BLaER1 treated with 17β-estradiol and CSF1 and Interleukin-3, amounts not matched to agents 10 nM and 100 nM (cell line): ENCODE results near the gene MRTFA.

Experiments
- H3K27ac ChIP-seq, 11 experiments: shearing (Covaris generic); formaldehyde crosslinking; 2 replicates each; pipeline ENCODE4 v1.8.1; 2022
- H3K27me3 ChIP-seq, 11 experiments: shearing (Covaris generic); formaldehyde crosslinking; 2 replicates each; pipeline ENCODE4 v1.8.1; 2022
- H3K36me3 ChIP-seq, 11 experiments: shearing (Covaris generic); formaldehyde crosslinking; 2 replicates each; pipeline ENCODE4 v1.8.1; 2022
- H3K4me1 ChIP-seq, 10 experiments: shearing (Covaris generic); formaldehyde crosslinking; 2 replicates each; pipeline ENCODE4 v1.8.1; 2022
- H3K4me2 ChIP-seq, 11 experiments: shearing (Covaris generic); formaldehyde crosslinking; 2 replicates each; pipeline ENCODE4 v1.8.1; 2022
- H3K4me3 ChIP-seq, 10 experiments: shearing (Covaris generic); formaldehyde crosslinking; 2 replicates each; pipeline ENCODE4 v1.8.1; 2022
- H3K9ac ChIP-seq, 11 experiments: shearing (Covaris generic); formaldehyde crosslinking; 2 replicates each; pipeline ENCODE4 v1.8.1; 2022
- H3K9me3 ChIP-seq, 11 experiments: shearing (Covaris generic); formaldehyde crosslinking; replicated peaks in 1 of 11; 2 replicates each; pipeline ENCODE4 v1.8.1; 2022
- H4K20me1 ChIP-seq, 11 experiments: shearing (Covaris generic); formaldehyde crosslinking; 2 replicates each; pipeline ENCODE4 v1.8.1; 2022
- Cebpa-rat ChIP-seq, 11 experiments: shearing (Covaris generic); IDR thresholded peaks; 2 replicates each; pipeline ENCODE4 v1.8.1; 2022

The MRTFA gene

GRCh38 chr22:40451210-40451609 is 185.3 kb downstream of the MRTFA start:
- Histone ChIP-seq H3K4me3 (no peak overlapping the region), H3K36me3 (peaks cover 41 to 93% (median 81%) of the 10 kb centered on the region in 11 experiments), H3K27me3 (no peaks in the 10 kb centered on the region), H3K4me2 (peak overlapping the region in 5 of 11 experiments; percentile 1 to 51 (median 46); a peak in 5 of 22 replicates), H4K20me1 (peaks cover 0 to 100% (median 95%) of the 10 kb centered on the region in 11 experiments; a peak in 20 of 22 replicates), H3K4me1 (peaks cover 3 to 73% (median 30%) of the 10 kb centered on the region in 10 experiments; a peak in 19 of 20 replicates), H3K9ac (no peak overlapping the region), H3K9me3 (no peaks in the 10 kb centered on the region; a peak in 3 of 22 replicates), H3K27ac (no peak overlapping the region)
- no peak for TF ChIP-seq Cebpa-rat (IDR thresholded peaks at IDR 0.05)

DNA sequence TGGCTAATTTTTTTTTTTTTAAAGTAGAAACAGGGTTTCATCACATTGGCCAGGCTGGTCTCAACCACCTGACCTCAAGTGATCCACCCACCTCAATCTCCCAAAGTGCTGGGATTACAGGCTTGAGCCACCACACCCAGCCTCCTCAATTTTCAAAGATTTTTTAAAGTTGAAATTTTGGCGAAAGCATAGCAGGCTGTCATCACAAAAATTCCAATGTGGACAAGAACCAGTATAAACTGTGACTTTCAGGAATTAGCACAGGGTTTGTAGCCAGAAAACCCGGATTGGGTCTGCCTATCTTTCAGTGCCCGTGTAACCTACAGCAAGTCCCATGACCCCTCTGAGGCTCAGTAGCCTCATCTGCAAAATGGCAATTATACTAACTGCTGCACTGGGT is 185.9 kb downstream of the MRTFA start:
- Histone ChIP-seq H3K9me3 (peaks cover 0 to under 1% (median 0%) of the 10 kb centered on the region in 11 experiments; a peak in 5 of 22 replicates), H4K20me1 (peaks cover 0 to 100% (median 94%) of the 10 kb centered on the region in 11 experiments; a peak in 20 of 22 replicates), H3K27me3 (no peaks in the 10 kb centered on the region), H3K4me3 (no peak overlapping the region), H3K4me2 (peak overlapping the region in 3 of 11 experiments; percentile 46 to 55 (median 51); a peak in 2 of 22 replicates), H3K9ac (no peak overlapping the region), H3K27ac (no peak overlapping the region), H3K36me3 (peaks cover 36 to 93% (median 80%) of the 10 kb centered on the region in 11 experiments), H3K4me1 (peaks cover 0 to 74% (median 29%) of the 10 kb centered on the region in 10 experiments; a peak in 18 of 20 replicates)
- TF ChIP-seq Cebpa-rat (IDR thresholded peaks at IDR 0.05): no peak

DNA sequence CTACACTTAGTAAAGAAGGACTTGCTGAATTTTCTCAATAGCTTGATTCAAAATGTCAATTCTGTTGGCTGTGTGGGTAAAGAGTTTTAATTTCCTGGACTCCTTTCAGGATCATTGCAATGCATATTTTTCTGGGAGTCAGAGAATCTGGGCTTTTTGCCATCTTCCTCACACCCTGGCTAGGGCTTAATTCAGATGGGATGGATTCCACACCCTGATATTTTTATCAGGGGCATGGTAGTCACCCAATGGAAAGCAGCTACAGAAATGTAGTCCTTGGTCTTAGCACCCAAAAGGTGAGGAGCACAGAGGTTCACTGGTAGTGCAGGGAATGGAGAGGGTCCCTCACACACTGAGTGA is 186.9 kb downstream of the MRTFA start:
- Histone ChIP-seq H3K36me3 (peaks cover 34 to 92% (median 80%) of the 10 kb centered on the region in 11 experiments), H3K9ac (no peak overlapping the region), H3K4me1 (peaks cover 0 to 84% (median 30%) of the 10 kb centered on the region in 10 experiments; a peak in 18 of 20 replicates), H3K27ac (no peak overlapping the region), H3K4me2 (peak overlapping the region in 2 of 11 experiments; percentile 55; a peak in 4 of 22 replicates), H3K9me3 (peaks cover 0 to 7% (median 3%) of the 10 kb centered on the region in 11 experiments; a peak in 8 of 22 replicates), H4K20me1 (peaks cover 0 to 100% (median 98%) of the 10 kb centered on the region in 11 experiments; a peak in 20 of 22 replicates), H3K27me3 (no peaks in the 10 kb centered on the region), H3K4me3 (no peak overlapping the region)
- no peak for TF ChIP-seq Cebpa-rat (IDR thresholded peaks at IDR 0.05)

- TF ChIP-seq Cebpa-rat (IDR thresholded peaks at IDR 0.05): no peak
- H3K4me3 ChIP-seq: no peak overlapping the region
- H3K9me3 ChIP-seq: peaks cover 0 to 13% (median 5%) of the 10 kb centered on the region in 11 experiments; a peak in 7 of 22 replicates
- H3K27ac ChIP-seq: no peak overlapping the region
- H3K36me3 ChIP-seq: peaks cover 14 to 89% (median 74%) of the 10 kb centered on the region in 11 experiments; a peak in 21 of 22 replicates
- no peak overlapping the region for H3K9ac ChIP-seq
- H3K4me1 ChIP-seq: peaks cover 10 to 90% (median 41%) of the 10 kb centered on the region in 10 experiments
- no peaks in the 10 kb centered on the region for H3K27me3 ChIP-seq
- peaks cover 0 to 99% (median 95%) of the 10 kb centered on the region in 11 experiments; a peak in 20 of 22 replicates for H4K20me1 ChIP-seq
- no peak overlapping the region for H3K4me2 ChIP-seq
These were observed 190.3 kb downstream of the MRTFA start for GRCh38 chr22:40446203-40446602.

DNA sequence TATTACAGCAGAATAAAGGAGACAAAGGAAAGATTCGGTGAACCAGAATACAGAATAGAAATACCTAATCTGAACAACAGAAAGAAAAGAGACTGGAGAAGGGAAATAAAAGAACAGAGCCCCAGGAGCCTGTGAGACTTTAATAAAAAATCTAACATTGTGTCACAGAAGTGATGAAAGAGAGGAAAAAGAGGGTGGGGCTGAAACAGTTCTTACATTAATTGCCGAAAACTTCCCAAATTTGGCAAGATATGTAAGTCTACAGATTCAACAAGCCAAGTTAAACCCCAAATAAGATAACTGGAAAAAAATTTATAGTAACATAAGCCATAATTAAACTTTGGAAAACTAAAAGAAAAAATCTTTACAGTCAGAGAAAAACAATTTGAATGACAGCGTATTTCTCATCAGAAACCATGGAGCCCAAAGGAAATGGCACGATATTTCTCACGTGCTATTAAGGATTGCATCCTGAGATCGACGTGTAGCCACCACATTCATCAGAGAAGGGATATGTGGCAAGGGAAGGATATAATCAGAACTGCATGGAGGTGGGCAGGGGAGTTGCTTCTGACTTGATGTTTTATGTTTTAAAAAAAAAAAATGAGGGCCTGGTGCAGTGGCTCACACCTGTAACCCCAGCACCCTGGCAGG is 192.2 kb downstream of the MRTFA start:
- Histone ChIP-seq H3K36me3 (peaks cover 22 to 93% (median 73%) of the 10 kb centered on the region in 11 experiments; a peak in 21 of 22 replicates), H4K20me1 (peaks cover 0 to 99% (median 88%) of the 10 kb centered on the region in 11 experiments; a peak in 20 of 22 replicates), H3K27me3 (no peaks in the 10 kb centered on the region), H3K4me2 (peak overlapping the region in 5 of 11 experiments; percentile 14 to 56 (median 33); a peak in 7 of 22 replicates), H3K27ac (no peak overlapping the region), H3K4me3 (no peak overlapping the region), H3K4me1 (peaks cover 29 to 90% (median 56%) of the 10 kb centered on the region in 10 experiments), H3K9me3 (peaks cover 0 to 13% (median 5%) of the 10 kb centered on the region in 11 experiments; a peak in 7 of 22 replicates), H3K9ac (no peak overlapping the region)
- TF ChIP-seq Cebpa-rat (IDR thresholded peaks at IDR 0.05): no peak

DNA sequence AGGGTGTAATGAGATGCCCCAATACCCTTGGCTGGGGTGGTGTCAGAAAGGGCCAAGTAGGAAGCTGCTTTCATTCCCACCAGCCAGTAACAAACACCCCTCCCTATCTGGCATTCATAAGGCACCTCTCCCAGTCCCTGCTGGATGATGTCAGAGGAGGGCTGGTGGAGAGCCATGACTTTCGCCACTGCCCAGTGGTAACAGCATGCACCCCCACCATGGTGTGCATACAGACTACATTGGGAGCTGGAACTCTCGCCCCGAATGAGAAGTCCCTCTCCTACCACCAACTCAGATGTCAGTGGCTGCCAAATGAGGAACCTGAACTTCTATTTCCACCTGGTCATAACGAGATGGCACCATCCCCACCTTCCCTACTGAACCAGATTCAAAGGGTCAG is 192.8 kb downstream of the MRTFA start:
- H3K36me3 ChIP-seq: peaks cover 22 to 91% (median 73%) of the 10 kb centered on the region in 11 experiments; a peak in 21 of 22 replicates
- H3K4me1 ChIP-seq: peaks cover 34 to 90% (median 60%) of the 10 kb centered on the region in 10 experiments
- no peaks in the 10 kb centered on the region for H3K27me3 ChIP-seq
- H3K4me3 ChIP-seq: no peak overlapping the region
- no peak for TF ChIP-seq Cebpa-rat (IDR thresholded peaks at IDR 0.05)
- peaks cover 0 to 99% (median 83%) of the 10 kb centered on the region in 11 experiments; a peak in 20 of 22 replicates for H4K20me1 ChIP-seq
- no peak overlapping the region for H3K27ac ChIP-seq
- peaks cover 0 to 13% (median 5%) of the 10 kb centered on the region in 11 experiments; a peak in 7 of 22 replicates for H3K9me3 ChIP-seq
- H3K4me2 ChIP-seq: peak overlapping the region in 5 of 11 experiments; percentile 14 to 56 (median 25); a peak in 7 of 22 replicates
- H3K9ac ChIP-seq: no peak overlapping the region

GRCh38 chr22:40441761-40442390 is 194.6 kb downstream of the MRTFA start:
- peaks cover 18 to 76% (median 58%) of the 10 kb centered on the region in 11 experiments; a peak in 21 of 22 replicates for H3K36me3 ChIP-seq
- no peak overlapping the region for H3K27ac ChIP-seq
- H3K9me3 ChIP-seq: peaks cover 0 to 13% (median 5%) of the 10 kb centered on the region in 11 experiments; a peak in 7 of 22 replicates
- H3K27me3 ChIP-seq: no peaks in the 10 kb centered on the region
- peaks cover 0 to 99% (median 74%) of the 10 kb centered on the region in 11 experiments; a peak in 20 of 22 replicates for H4K20me1 ChIP-seq
- H3K4me1 ChIP-seq: peaks cover 50 to 95% (median 67%) of the 10 kb centered on the region in 10 experiments
- TF ChIP-seq Cebpa-rat (IDR thresholded peaks at IDR 0.05): no peak
- no peak overlapping the region for H3K9ac ChIP-seq
- no peak overlapping the region for H3K4me3 ChIP-seq
- peak overlapping the region; percentile 23 to 91 (median 65); a peak in 17 of 22 replicates for H3K4me2 ChIP-seq

DNA sequence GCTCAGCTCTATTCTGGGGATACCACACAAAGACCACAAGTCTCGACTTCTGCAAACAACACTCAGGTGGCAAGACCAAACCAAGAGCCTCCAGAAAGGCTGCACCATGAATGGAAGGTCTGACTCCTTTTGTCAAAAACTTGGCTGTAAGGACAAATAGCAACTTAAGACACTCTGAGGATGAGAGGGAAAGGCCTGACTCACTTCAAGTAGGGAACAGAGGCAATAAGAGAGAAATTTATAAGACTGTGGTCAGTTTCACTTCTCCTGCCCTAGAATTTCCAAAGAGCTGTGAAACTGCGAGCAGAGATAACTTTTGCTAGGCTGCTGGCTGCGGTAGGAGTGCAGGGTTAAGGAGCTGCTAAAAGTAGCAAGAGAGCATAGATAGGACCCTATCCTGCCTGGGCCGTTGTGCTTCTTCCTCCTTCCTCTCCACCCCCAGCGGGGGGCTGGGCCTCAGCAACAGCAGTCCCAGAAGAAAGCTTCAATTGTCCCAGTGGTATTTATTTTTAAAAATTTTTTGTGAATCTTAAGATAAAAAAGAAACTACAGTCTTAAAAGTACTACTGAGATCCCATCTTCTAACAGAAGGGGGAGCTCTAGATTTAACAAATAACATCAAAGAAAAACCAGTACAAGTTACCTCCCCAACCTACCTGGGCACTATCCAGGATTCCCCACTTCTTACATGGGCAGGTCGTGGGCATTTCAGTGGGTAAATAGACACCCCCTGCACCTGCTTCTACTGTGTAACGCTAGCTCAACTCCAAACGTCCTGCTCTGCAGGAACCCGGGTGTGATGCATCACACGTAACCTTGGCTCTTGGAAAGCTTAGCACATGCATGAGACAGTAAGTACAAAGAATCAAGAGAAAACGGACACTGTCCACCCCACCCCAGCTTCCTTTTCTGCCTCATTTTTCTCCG is 199.8 kb downstream of the MRTFA start:
- Histone ChIP-seq H3K27ac (peak overlapping the region in 10 of 11 experiments; percentile 44 to 90 (median 84); a peak in 21 of 22 replicates), H3K4me3 (peak overlapping the region; percentile 14 to 60 (median 48); a peak in 18 of 20 replicates), H3K27me3 (no peaks in the 10 kb centered on the region), H3K4me1 (peaks cover 94 to 100% (median 99%) of the 10 kb centered on the region in 10 experiments), H3K9ac (peak overlapping the region in 10 of 11 experiments; percentile 31 to 79 (median 71); a peak in 20 of 22 replicates), H4K20me1 (peaks cover 0 to 100% (median 39%) of the 10 kb centered on the region in 11 experiments; a peak in 17 of 22 replicates), H3K36me3 (peaks cover 21 to 64% (median 48%) of the 10 kb centered on the region in 11 experiments; a peak in 20 of 22 replicates), H3K4me2 (peak overlapping the region; percentile 79 to 97 (median 92)), H3K9me3 (no peaks in the 10 kb centered on the region)
- TF ChIP-seq Cebpa-rat (IDR thresholded peaks at IDR 0.05): peak in 5 of 11 experiments; percentile 41 to 69 (median 45); a peak in 6 of 22 replicates
